ENCODE measurements around the gene TULP3. TPM values are rescaled to one million over a fixed set of nuclear protein-coding genes. Genes with fewer than 3 reads are reported as not detected.

The TULP3 gene
- total and polyA plus RNA-seq, 3 donors from 2014 or later, result 20.5 to 29.2 (median 26.5) TPM

GRCh38 chr12:2845280-2845679, 45.4 kb upstream of the TULP3 start:
- H3K4me1 ChIP-seq, result no peaks in the 10 kb centered on the region

GRCh38 chr12:2851931-2852330, 38.8 kb upstream of the TULP3 start:
- Histone ChIP-seq H3K27ac (no peak overlapping the region), H3K4me3 (no peak overlapping the region), H3K4me1 (peaks cover 3% of the 10 kb centered on the region), H3K36me3 (ENCODE audit: low read depth, missing control alignments) (no peaks in the 10 kb centered on the region), H3K27me3 (no peaks in the 10 kb centered on the region), H3K9me3 (no peaks in the 10 kb centered on the region)
- TF ChIP-seq, protein P1, sequence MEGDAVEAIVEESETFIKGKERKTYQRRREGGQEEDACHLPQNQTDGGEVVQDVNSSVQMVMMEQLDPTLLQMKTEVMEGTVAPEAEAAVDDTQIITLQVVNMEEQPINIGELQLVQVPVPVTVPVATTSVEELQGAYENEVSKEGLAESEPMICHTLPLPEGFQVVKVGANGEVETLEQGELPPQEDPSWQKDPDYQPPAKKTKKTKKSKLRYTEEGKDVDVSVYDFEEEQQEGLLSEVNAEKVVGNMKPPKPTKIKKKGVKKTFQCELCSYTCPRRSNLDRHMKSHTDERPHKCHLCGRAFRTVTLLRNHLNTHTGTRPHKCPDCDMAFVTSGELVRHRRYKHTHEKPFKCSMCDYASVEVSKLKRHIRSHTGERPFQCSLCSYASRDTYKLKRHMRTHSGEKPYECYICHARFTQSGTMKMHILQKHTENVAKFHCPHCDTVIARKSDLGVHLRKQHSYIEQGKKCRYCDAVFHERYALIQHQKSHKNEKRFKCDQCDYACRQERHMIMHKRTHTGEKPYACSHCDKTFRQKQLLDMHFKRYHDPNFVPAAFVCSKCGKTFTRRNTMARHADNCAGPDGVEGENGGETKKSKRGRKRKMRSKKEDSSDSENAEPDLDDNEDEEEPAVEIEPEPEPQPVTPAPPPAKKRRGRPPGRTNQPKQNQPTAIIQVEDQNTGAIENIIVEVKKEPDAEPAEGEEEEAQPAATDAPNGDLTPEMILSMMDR (IDR thresholded peaks at IDR 0.05), result no peak
- no peak for TF ChIP-seq POLR2A (IDR thresholded peaks at IDR 0.05)
- intact Hi-C loops (cut with DNase I; ENCODE audit: low total_unique reads), result no loop called here
- 89 to 95% methylated on average over 3 of the region's 3 CpGs for WGBS, 2 donors
- DNase-seq, result no peak

More at GRCh38 chr12:2845280-2845679, 45.4 kb upstream of the TULP3 start:
- Histone ChIP-seq H3K27me3 (no peaks in the 10 kb centered on the region), H3K36me3 (ENCODE audit: low read depth, missing control alignments) (no peaks in the 10 kb centered on the region), H3K4me3 (no peak overlapping the region), H3K27ac (no peak overlapping the region), H3K9me3 (no peaks in the 10 kb centered on the region)
- intact Hi-C loops (cut with DNase I; ENCODE audit: low total_unique reads), result no loop called here
- WGBS, 2 donors, result 24 to 36% methylated on average over 6 of the region's 6 CpGs
- no peak for DNase-seq
- TF ChIP-seq POLR2A (IDR thresholded peaks at IDR 0.05), result no peak
- TF ChIP-seq, protein P1 (IDR thresholded peaks at IDR 0.05), result no peak

DNA sequence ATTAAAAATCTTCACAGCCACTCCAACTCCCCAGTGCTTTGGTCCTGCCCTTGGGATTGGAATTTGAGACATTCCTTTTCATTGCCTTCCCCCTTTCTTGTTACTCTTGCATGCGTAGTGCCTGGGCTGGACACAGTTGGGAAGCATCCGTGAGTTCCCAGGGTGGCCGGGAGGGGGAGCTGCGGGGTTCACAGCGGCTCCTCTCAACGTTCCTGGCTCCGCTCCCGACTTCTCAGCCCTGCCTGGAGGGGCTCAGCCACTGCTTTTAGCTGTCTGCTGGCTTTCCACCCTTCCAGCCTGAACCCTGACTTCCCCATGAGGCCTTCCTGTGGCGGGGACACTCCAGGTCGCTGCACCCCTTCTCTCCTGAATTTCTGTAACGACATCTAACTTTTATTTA, 37.1 kb upstream of the TULP3 start:
- H3K4me1 ChIP-seq, result peaks cover 8% of the 10 kb centered on the region
- H3K9me3 ChIP-seq, result no peaks in the 10 kb centered on the region
- intact Hi-C loops (cut with DNase I; ENCODE audit: low total_unique reads), result no loop called here
- 30 to 53% methylated on average over 6 to 11 of the region's 11 CpGs for WGBS, 2 donors
- TF ChIP-seq, protein P1 (IDR thresholded peaks at IDR 0.05), result peak; percentile 28 to 74 (median 35)
- no peak for TF ChIP-seq POLR2A (IDR thresholded peaks at IDR 0.05)
- no peaks in the 10 kb centered on the region for H3K36me3 ChIP-seq (ENCODE audit: low read depth, missing control alignments)
- H3K4me3 ChIP-seq, result no peak overlapping the region
- H3K27me3 ChIP-seq, result no peaks in the 10 kb centered on the region
- H3K27ac ChIP-seq, result no peak overlapping the region
- peak; percentile 88 for DNase-seq

DNA sequence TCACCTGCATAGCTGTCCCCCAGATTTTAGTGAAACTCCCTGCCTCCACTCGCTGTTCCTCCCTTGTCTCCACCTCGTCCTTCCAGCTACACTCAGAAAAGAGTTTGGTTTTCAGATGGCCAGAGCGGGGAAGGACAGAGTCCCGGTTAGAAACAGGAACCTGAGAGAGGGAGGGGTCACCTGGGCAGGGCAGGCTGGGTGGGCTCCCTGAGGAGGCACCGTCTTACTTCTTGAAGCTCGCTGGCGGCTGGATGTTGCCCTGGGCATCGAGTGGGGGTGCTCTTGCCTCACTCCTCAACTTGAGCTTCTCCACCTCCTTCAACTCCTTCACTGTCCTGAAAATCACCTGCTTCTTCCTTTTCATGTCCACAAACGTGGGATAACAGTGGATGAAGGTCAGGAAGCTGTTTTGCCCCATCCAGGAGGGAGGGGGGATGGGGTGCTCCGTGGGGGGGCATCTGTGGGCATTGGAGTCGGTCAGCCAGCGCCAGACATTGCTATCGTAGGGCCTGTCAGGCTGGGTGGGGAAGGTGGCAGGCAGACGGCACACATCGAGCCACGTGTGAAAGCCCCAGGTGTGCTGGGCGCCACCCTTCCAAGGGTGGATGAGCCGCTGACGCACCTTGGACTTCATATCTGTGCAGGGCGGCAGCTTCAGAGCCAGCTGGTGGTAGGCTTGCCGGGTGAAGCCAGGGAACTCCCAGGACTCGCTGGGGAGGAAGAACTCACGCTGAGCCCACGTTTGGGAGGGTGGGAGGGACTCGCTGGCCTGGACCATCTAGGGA, 35.8 kb upstream of the TULP3 start:
- DNase-seq, result no peak
- no peaks in the 10 kb centered on the region for H3K36me3 ChIP-seq (ENCODE audit: low read depth, missing control alignments)
- H3K27ac ChIP-seq, result no peak overlapping the region
- WGBS, 2 donors, result 89 to 92% methylated on average over 23 to 25 of the region's 25 CpGs
- intact Hi-C loops (cut with DNase I; ENCODE audit: low total_unique reads), result no loop called here
- no peak overlapping the region for H3K4me3 ChIP-seq
- H3K9me3 ChIP-seq, result no peaks in the 10 kb centered on the region
- no peak for TF ChIP-seq POLR2A (IDR thresholded peaks at IDR 0.05)
- TF ChIP-seq, protein P1 (IDR thresholded peaks at IDR 0.05), result no peak
- H3K27me3 ChIP-seq, result no peaks in the 10 kb centered on the region
- peaks cover 10% of the 10 kb centered on the region for H3K4me1 ChIP-seq

- Histone ChIP-seq H3K27me3 (no peaks in the 10 kb centered on the region), H3K36me3 (ENCODE audit: low read depth, missing control alignments) (no peaks in the 10 kb centered on the region), H3K4me1 (peaks cover 10% of the 10 kb centered on the region), H3K4me3 (no peak overlapping the region), H3K9me3 (no peaks in the 10 kb centered on the region), H3K27ac (no peak overlapping the region)
- 88 to 93% methylated on average over 7 of the region's 7 CpGs for WGBS, 2 donors
- DNase-seq, result no peak
- TF ChIP-seq, protein P1 (IDR thresholded peaks at IDR 0.05), result no peak
- no peak for TF ChIP-seq POLR2A (IDR thresholded peaks at IDR 0.05)
- intact Hi-C loops (cut with DNase I; ENCODE audit: low total_unique reads), result no loop called here
Observed at GRCh38 chr12:2855546-2855945, 35.1 kb upstream of the TULP3 start.
